PC-3 (cell line): ENCODE measurements around the gene DNAH17. TPM values are rescaled to one million over a fixed set of nuclear protein-coding genes. Genes with fewer than 3 reads are reported as not detected.

Experiments
- ATAC-seq: fragments of 200-7000 bp; cut with Tn5 transposase; 2 replicates; pipeline ENCODE4 v1.9.1; 2020; ENCODE audit warnings: mild to moderate bottlenecking, moderate library complexity
- BruUV-seq: library from RNA; stranded (reverse); fragments of 400-500 nt; replicated peaks from 2 replicates; lab custom pipeline; 2021; lab: Mats Ljungman, UMichigan
- CTCF ChIA-PET: fragments of 300-600 bp; sonication (Branson Sonifier 250); formaldehyde crosslinking; loops from one replicate; lab custom pipeline; 2022; ENCODE audit warnings: antibody characterized with exemption; lab: Charles Lee
- POLR2A ChIA-PET: fragments of 300-600 bp; sonication (Branson Sonifier 250); formaldehyde crosslinking; loops from one replicate; lab custom pipeline; 2022; ENCODE audit warnings: antibody characterized with exemption; ENCODE audit not compliant: unreplicated experiment; lab: Charles Lee
- DNase-seq: peaks from one replicate; pipeline ENCODE4 v3.0.0-alpha.2; 2015
- H2AFZ ChIP-seq: fragments of 300-600 bp; sonication (generic); 2 replicates; pipeline ENCODE4 v1.6.0; 2016; ENCODE audit warnings: antibody characterized with exemption, low read length
- H3F3A ChIP-seq: fragments of 300-600 bp; sonication (generic); one replicate; pipeline ENCODE4 v1.6.0; 2017; ENCODE audit warnings: antibody characterized with exemption, low read length, control low read depth, mild to moderate bottlenecking; ENCODE audit not compliant: unreplicated experiment
- H3K27ac ChIP-seq: fragments of 300-600 bp; sonication (generic); 2 replicates; pipeline ENCODE4 v1.5.1; 2016; ENCODE audit warnings: mild to moderate bottlenecking, low read length
- H3K27me3 ChIP-seq: fragments of 300-600 bp; sonication (generic); 2 replicates; pipeline ENCODE4 v1.6.1; 2016; ENCODE audit warnings: low read length, mixed read lengths
- H3K36me3 ChIP-seq: fragments of 300-600 bp; sonication (generic); 2 replicates; pipeline ENCODE4 v1.6.1; 2016; ENCODE audit warnings: low read depth, mixed run types, low read length, mixed read lengths
- H3K4me1 ChIP-seq: fragments of 300-600 bp; sonication (generic); 2 replicates; pipeline ENCODE4 v1.5.1; 2016; ENCODE audit warnings: low read length; ENCODE audit not compliant: insufficient read depth
- H3K4me2 ChIP-seq: fragments of 300-600 bp; sonication (generic); 2 replicates; pipeline ENCODE4 v1.6.0; 2016; ENCODE audit warnings: low read length
- H3K4me3 ChIP-seq: fragments of 300-600 bp; sonication (generic); 2 replicates; pipeline ENCODE4 v1.5.1; 2016; ENCODE audit warnings: mild to moderate bottlenecking, low read length, mixed read lengths
- H3K79me2 ChIP-seq: fragments of 300-600 bp; sonication (generic); 2 replicates; pipeline ENCODE4 v1.6.1; 2017; ENCODE audit warnings: low read length, mixed read lengths
- H3K9ac ChIP-seq: fragments of 300-600 bp; sonication (generic); 2 replicates; pipeline ENCODE4 v1.6.0; 2016; ENCODE audit warnings: mild to moderate bottlenecking, low read length
- H3K9me2 ChIP-seq: fragments of 300-600 bp; sonication (generic); replicated peaks from 2 replicates; pipeline ENCODE4 v1.6.1; 2016; ENCODE audit warnings: mixed run types, low read length, mixed read lengths
- H3K9me3 ChIP-seq: fragments of 300-600 bp; sonication (generic); 2 replicates; pipeline ENCODE4 v1.6.1; 2016; ENCODE audit warnings: low read length, mixed read lengths
- H4K20me1 ChIP-seq: fragments of 300-600 bp; sonication (generic); 2 replicates; pipeline ENCODE4 v1.6.1; 2016; ENCODE audit warnings: low read length, mixed read lengths
- CTCF ChIP-seq: fragments of 300-600 bp; sonication (generic); conservative IDR thresholded peaks from 2 replicates; pipeline ENCODE4 v1.5.1; 2017; ENCODE audit warnings: antibody characterized with exemption, low read depth, mild to moderate bottlenecking, low read length
- EZH2 ChIP-seq: fragments of 300-600 bp; sonication (generic); IDR thresholded peaks from one replicate; pipeline ENCODE4 v1.6.1; 2017; ENCODE audit warnings: antibody characterized with exemption, mild to moderate bottlenecking, low read length; ENCODE audit not compliant: unreplicated experiment
- EZH2phosphoT487 ChIP-seq: fragments of 300-600 bp; sonication (generic); IDR thresholded peaks from 2 replicates; pipeline ENCODE4 v1.6.1; 2018; ENCODE audit warnings: mild to moderate bottlenecking, antibody characterized with exemption, low read length, borderline replicate concordance
- intact Hi-C: fragments of 100-400 bp; cut with micrococcal nuclease; formaldehyde crosslinking; loops from 2 replicates; pipeline ENCODE4 v1.9.0; 2023
- total RNA-seq: library from RNA; depleted of rRNA; stranded (reverse); fragments of >200 nt; gene quantifications from 2 replicates; pipeline ENCODE4 v1.2.3, GENCODE V29; 2014

The DNAH17 gene
- total RNA-seq, 1 experiment from 2014 or later, result 0.04 TPM

- H3K9me3 ChIP-seq, result no peaks in the 10 kb centered on the region
- no peak for TF ChIP-seq CTCF
- TF ChIP-seq EZH2phosphoT487, result no peak
- no peak for TF ChIP-seq EZH2
- H3K4me1 ChIP-seq, result no peaks in the 10 kb centered on the region
- H4K20me1 ChIP-seq, result no peaks in the 10 kb centered on the region
- intact Hi-C loops, result no loop called here
- H3K27ac ChIP-seq, result no peak overlapping the region
- H3K4me2 ChIP-seq, result no peak overlapping the region
- POLR2A ChIA-PET, result no interaction called here
- H2AFZ ChIP-seq, result no peak overlapping the region
- H3K9ac ChIP-seq, result no peak overlapping the region
- no peaks in the 10 kb centered on the region for H3K79me2 ChIP-seq
- H3K36me3 ChIP-seq, result peaks cover 5% of the 10 kb centered on the region; the same call in 1 of the 2 replicates
- DNase-seq, result no peak
- no peak for ATAC-seq
- no peaks in the 10 kb centered on the region for H3K9me2 ChIP-seq
- no peaks in the 10 kb centered on the region for H3F3A ChIP-seq
- no peaks in the 10 kb centered on the region for H3K27me3 ChIP-seq
- CTCF ChIA-PET, result interaction anchor here (0.7 kb wide), 1 partner anchor 36 kb away, joined by 3 read pairs; no protein-coding TSS in a partner anchor
- H3K4me3 ChIP-seq, result no peak overlapping the region
- no TSS peak for BruUV-seq
These were observed 144.8 kb downstream of the DNAH17 start for GRCh38 chr17:78432226-78433012.

- Histone ChIP-seq H3K27ac (no peak overlapping the region), H3K9me3 (no peaks in the 10 kb centered on the region), H3K9ac (no peak overlapping the region), H4K20me1 (no peaks in the 10 kb centered on the region), H3K4me2 (no peak overlapping the region), H3K4me3 (no peak overlapping the region), H3K9me2 (no peaks in the 10 kb centered on the region), H3K36me3 (peaks cover 13% of the 10 kb centered on the region; the same call in 1 of the 2 replicates), H3F3A (no peaks in the 10 kb centered on the region), H3K4me1 (no peaks in the 10 kb centered on the region), H3K79me2 (no peaks in the 10 kb centered on the region), H3K27me3 (no peaks in the 10 kb centered on the region), H2AFZ (no peak overlapping the region)
- intact Hi-C loops, result no loop called here
- CTCF ChIA-PET, result interaction anchor here (0.7 kb wide), 1 partner anchor 35 kb away, joined by 3 read pairs; no protein-coding TSS in a partner anchor
- DNase-seq (no peak), ATAC-seq (no peak)
- TF ChIP-seq EZH2phosphoT487, result no peak
- TF ChIP-seq EZH2, result no peak
- no peak for TF ChIP-seq CTCF
- no TSS peak for BruUV-seq
- POLR2A ChIA-PET, result no interaction called here
These were observed 145.6 kb downstream of the DNAH17 start for GRCh38 chr17:78431692-78431958.
